Right renal pelvis (tissue), 4 donors: ENCODE results near the gene NOCT. TPM values are rescaled to one million over a fixed set of nuclear protein-coding genes. Genes with fewer than 3 reads are reported as not detected.
"Not testable (repeated sequence)": the region's sequence is repeated elsewhere in the genome, so short reads cannot be mapped to it uniquely, and the experiment has no call there.

Experiments used
- DNase-seq, 4 donors: peaks; one replicate each; pipeline ENCODE4 v3.0.0-alpha.2; 2013; ENCODE audit warnings: low read depth in 4 of 4, low spot score in 3 of 4, missing footprints in 1 of 4
- polyA plus RNA-seq, 4 donors: library from polyadenylated mRNA; unstranded; fragments of 120-200 nt; gene quantifications; one replicate each; pipeline ENCODE4 v1.2.1, GENCODE V29; 2013; ENCODE audit not compliant: insufficient read length in 4 of 4

The NOCT gene
- polyA plus RNA-seq, 4 donors: 5.8 to 6.3 (median 6.1) TPM

GRCh38 chr4:139008278-139008677 lies 7.3 kb upstream of the NOCT start:
- DNase-seq: not testable (repeated sequence)

DNA sequence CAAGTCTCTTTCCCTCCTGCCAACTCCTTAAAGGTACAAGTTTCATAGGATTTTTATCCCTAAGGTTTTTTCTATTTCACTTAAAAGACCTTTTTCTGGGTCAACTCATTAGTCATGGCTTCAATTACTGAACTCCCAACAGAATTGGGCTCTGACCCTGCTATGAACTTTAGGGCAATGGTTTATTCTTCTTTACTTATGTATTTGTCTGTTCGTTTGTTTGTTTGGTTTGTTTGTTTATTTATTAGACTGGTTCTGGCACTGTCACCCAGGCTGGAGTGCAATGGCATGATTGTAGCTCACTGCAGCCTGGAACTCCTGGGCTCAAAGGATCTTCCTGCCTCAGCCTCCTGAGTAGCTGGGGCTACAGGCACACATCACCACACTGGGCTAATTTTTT lies 5.9 kb upstream of the NOCT start:
- no peak for DNase-seq

- DNase-seq: no peak
Observed at GRCh38 chr4:139011225-139011950, 4.2 kb upstream of the NOCT start.

- no peak for DNase-seq
Observed at GRCh38 chr4:139014371-139015268, 961 bp upstream of the NOCT start.

DNA sequence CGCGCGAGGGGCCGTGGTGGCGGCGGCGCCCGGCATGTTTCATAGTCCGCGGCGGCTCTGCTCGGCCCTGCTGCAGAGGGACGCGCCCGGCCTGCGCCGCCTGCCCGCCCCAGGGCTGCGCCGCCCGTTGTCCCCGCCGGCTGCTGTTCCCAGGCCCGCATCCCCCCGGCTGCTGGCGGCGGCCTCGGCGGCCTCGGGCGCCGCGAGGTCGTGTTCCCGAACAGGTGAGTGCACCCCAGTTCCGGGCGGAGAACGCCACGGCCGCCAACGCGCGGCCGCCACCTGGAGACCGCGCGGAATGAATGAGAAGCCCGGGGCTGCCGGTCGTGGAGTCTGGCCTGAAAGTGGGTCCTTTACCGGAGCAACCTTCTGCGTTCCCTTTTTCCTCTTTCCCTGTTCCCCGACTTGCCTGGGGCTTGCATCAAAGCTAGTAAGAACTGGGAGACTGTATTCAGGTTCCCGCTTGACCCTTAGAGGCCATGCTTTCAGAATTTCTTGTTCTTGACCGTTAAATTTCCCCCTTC lies 429 bp downstream of the NOCT start:
- DNase-seq: peak in 2 of 4 donors; percentile 28 to 38

- DNase-seq: no peak
Observed at GRCh38 chr4:139017861-139018260, 2.3 kb downstream of the NOCT start.

DNA sequence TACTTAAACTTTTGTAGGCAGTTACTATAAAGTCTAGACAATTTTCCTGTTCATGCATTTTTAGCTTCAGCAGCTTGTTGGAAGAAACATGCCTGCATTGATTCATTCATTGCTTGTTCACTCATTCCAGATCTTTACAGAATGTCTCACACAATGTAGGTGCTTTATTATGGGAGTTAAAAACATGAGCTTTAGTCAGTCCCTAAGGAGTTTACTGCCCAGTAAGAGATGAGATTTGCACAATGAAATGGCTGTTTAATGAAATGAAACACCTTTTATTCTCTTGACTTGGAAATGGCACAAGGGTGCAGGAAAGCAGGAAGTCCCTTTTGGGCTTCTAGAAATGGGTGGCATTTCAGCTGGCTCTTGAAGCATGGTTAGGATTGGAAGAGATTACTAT lies 2.9 kb downstream of the NOCT start:
- DNase-seq: no peak

GRCh38 chr4:139018971-139019758 lies 3.6 kb downstream of the NOCT start:
- DNase-seq: no peak

- no peak for DNase-seq
Observed at GRCh38 chr4:139020384-139020783, 4.8 kb downstream of the NOCT start.

- not testable (repeated sequence) for DNase-seq
Observed at GRCh38 chr4:139021071-139021470, 5.5 kb downstream of the NOCT start.

- DNase-seq: no peak
Observed at GRCh38 chr4:139022835-139023234, 7.3 kb downstream of the NOCT start.

DNA sequence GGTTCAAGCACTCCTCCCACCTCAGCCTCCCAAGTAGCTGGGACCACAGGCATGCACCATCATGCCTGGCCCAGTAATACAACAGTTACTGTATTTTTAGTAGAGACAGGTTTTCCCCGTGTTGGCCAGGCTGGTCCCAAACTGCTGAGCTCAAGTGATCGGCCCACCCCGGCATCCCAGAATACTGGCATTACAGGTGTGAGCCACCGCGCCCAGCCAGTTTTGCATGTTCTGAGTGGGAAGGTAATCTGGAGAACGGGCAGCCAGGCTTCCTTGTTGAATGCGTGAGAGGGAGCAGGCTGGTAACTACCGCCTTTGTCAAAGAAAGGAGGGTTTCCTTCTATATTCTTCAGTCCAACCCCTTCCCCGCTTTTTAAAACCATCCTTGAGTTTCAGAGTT lies 9.1 kb downstream of the NOCT start:
- DNase-seq: no peak

DNA sequence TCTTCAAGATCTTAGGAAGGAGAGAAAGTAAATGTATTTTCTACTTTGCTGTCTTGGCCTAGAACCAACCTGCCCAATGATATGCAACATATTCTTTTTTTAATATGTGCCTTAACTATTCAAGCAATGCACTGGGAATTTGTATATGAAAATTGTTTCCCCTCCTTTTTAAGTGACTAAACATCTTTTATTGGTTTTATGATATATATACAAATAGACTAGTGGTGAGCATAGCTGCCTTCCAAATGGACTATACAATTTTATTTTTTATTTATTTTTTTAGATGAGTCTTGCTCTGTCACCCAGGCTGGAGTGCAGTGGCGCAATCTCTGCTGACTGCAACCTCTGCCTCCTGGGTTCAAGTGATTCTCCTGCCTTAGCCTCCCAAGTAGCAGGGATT lies 10.3 kb downstream of the NOCT start:
- DNase-seq: no peak

DNA sequence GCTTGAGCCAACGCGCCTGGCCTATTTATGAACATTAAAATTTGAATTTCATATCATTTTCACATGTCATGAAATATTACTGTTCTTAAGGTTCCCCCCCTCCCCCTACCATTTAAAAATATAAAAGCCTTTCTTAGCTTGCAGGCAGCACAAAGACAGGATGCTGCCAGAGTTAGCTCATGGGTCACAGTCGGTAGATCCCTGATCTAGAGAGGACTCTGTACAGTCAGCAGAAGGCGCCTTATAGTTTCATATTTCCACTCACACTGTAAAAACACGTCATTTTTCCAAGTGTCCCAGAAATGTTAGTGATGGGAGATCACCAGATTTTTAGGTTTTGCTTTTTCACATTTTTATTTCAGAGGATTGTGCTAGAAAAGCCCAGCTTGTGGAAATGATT lies 12.2 kb downstream of the NOCT start:
- no peak for DNase-seq

GRCh38 chr4:139028191-139028661 lies 12.6 kb downstream of the NOCT start:
- DNase-seq: no peak

GRCh38 chr4:139029866-139030363 lies 14.3 kb downstream of the NOCT start:
- not testable (repeated sequence) for DNase-seq

DNA sequence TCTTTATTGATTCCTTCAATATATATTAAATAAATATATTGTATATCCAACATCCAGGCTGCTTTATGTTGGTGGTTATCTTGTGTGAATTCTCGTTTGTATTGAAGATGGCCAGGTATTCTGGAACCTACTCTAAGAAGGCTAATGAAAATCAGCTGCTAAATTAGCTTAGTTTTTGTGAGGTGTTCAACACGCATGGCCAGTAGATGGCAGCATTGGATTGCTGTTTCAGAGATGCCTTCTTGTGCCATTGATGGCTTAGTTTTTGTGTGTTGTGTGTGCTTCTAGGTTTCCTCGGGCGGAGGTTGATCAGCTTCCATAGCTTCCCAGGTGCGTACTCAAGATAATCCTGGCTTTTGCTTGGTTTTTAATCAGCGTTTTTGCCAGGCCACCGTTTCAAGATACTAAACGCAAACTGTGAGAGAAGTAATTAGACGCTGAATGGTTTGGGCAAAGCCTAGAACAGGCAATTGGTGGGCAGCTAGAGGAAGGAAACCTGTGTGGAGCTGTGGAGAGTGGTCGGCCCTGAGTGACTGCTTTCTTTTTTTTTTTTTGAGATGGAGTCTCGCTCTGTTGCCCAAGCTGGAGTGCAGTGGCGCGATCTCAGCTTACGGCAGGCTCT lies 15.1 kb downstream of the NOCT start:
- DNase-seq: peak; percentile 79 to 85 (median 81)

DNA sequence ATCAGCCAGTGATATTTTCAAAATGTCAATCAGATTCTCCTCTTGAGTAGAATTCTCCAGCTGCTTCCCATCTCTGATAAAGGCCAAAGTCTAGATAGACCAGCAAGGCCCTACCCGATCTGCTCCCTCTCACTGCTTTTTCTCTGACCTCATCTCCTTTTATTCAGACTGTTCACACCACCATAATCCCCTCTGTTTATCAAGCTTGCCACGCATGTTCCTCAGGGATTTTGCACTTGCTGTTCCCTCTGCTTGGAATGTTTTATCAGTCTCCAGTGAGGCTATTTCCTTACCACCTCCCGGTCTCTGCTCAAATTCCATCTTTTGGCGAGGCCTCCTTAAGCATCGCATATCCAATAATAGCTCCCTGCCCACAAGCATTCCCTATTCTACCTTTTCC lies 20.1 kb downstream of the NOCT start:
- DNase-seq: no peak

- DNase-seq: no peak
Observed at GRCh38 chr4:139036885-139037284, 21.3 kb downstream of the NOCT start.

GRCh38 chr4:139038874-139039443 lies 23.4 kb downstream of the NOCT start:
- DNase-seq: no peak
